Choroid plexus epithelial cell (primary cell): ENCODE data around the gene PRPF6.

ENCODE experiments used
- DNase-seq: peaks from one replicate; pipeline ENCODE4 v3.0.0-alpha.2; 2010; ENCODE audit warnings: low read depth
- H3K4me3 ChIP-seq: 2 replicates; pipeline ENCODE4 v1.5.1; 2011; ENCODE audit warnings: low read depth, mild to moderate bottlenecking, control low read depth, low read length, moderate library complexity
- CTCF ChIP-seq: conservative IDR thresholded peaks from 2 replicates; pipeline ENCODE4 v1.5.1; 2011; ENCODE audit warnings: low read depth, mild to moderate bottlenecking, control low read depth, inconsistent platforms, low read length, moderate library complexity

The PRPF6 gene

GRCh38 chr20:64073476-64074183, 92.7 kb downstream of the PRPF6 start:
- no peak for DNase-seq
- no peak overlapping the region for H3K4me3 ChIP-seq
- no peak for TF ChIP-seq CTCF

GRCh38 chr20:64074184-64074789, 93.4 kb downstream of the PRPF6 start:
- H3K4me3 ChIP-seq: no peak overlapping the region
- no peak for DNase-seq
- TF ChIP-seq CTCF: no peak

GRCh38 chr20:64074963-64075362, 94.0 kb downstream of the PRPF6 start:
- TF ChIP-seq CTCF: no peak
- H3K4me3 ChIP-seq: no peak overlapping the region

GRCh38 chr20:64075556-64075955, 94.6 kb downstream of the PRPF6 start:
- H3K4me3 ChIP-seq: no peak overlapping the region
- no peak for TF ChIP-seq CTCF
- no peak for DNase-seq

More at GRCh38 chr20:64074963-64075362, 94.0 kb downstream of the PRPF6 start:
- DNase-seq: no peak

- no peak overlapping the region for H3K4me3 ChIP-seq
- no peak for DNase-seq
- no peak for TF ChIP-seq CTCF
Measured at GRCh38 chr20:64076061-64076997, 95.4 kb downstream of the PRPF6 start.

GRCh38 chr20:64077094-64077493, 96.2 kb downstream of the PRPF6 start:
- no peak for DNase-seq
- TF ChIP-seq CTCF: no peak
- H3K4me3 ChIP-seq: no peak overlapping the region
